Psoas muscle (tissue), 8 donors: ENCODE measurements around the gene NDUFB2. TPM values are rescaled to one million over a fixed set of nuclear protein-coding genes. Genes with fewer than 3 reads are reported as not detected.

ENCODE experiments used
- ATAC-seq, 4 donors: fragments of 200-7000 bp; cut with Tn5 transposase; one replicate each; pipeline ENCODE4 v1.9.1; 2020; ENCODE audit warnings: moderate library complexity in 3 of 4, mild to moderate bottlenecking in 2 of 4
- DNase-seq, 2 donors: peaks; one replicate each; pipeline ENCODE4 v3.0.0-alpha.2; 2020
- H3K27ac ChIP-seq: fragments of 200-600 bp; one replicate; pipeline ENCODE4 v1.8.0; 2022
- H3K27me3 ChIP-seq, 3 donors: fragments of 200-600 bp in 1 of 3; one replicate each; pipeline versions ENCODE4 v1.6.1 to v1.8.0; 2013 to 2022; ENCODE audit warnings: low read length in 2 of 3, mild to moderate bottlenecking in 2 of 3, moderate library complexity in 1 of 3; ENCODE audit not compliant: insufficient read depth in 3 of 3
- H3K36me3 ChIP-seq, 2 donors: fragments of 200-600 bp in 1 of 2; one replicate each; pipeline versions ENCODE4 v1.6.1 to v1.8.0; 2013 to 2022; ENCODE audit warnings: low read depth in 1 of 2, mild to moderate bottlenecking in 1 of 2, moderate library complexity in 1 of 2; ENCODE audit not compliant: insufficient read depth in 1 of 2
- H3K4me1 ChIP-seq: fragments of 200-600 bp; one replicate; pipeline ENCODE4 v1.8.0; 2022
- H3K4me3 ChIP-seq: fragments of 200-600 bp; one replicate; pipeline ENCODE4 v1.8.0; 2022; ENCODE audit warnings: mild to moderate bottlenecking
- H3K9me3 ChIP-seq: fragments of 200-600 bp; one replicate; pipeline ENCODE4 v1.8.0; 2022
- WGBS, 3 donors: extraction: QIAGEN DNeasy Blood & Tissue Kit; methylation state at CpG; one replicate each; pipeline versions ENCODE4 v1.1.6 to v1.1.7; 2013; 5-methylcytosine and 5-hydroxymethylcytosine counted together
- intact Hi-C, 2 donors: fragments of 100-400 bp; cut with DNase I; formaldehyde crosslinking; loops; one replicate each; pipeline versions ENCODE4 v1.11.0 to v1.14.2; 2022
- polyA plus RNA-seq, 3 donors: library from polyadenylated mRNA; stranded (reverse); fragments of 200-250 nt; gene quantifications; one replicate each; pipeline ENCODE4 v1.2.3, GENCODE V29; 2013
- total RNA-seq, 4 donors: library from RNA; stranded (reverse); fragmentation: NEBNext Ultra II Directional in 2 of 4; extraction: Animal tissue kit (Norgen Biotek cat#: 25700) in 2 of 4; gene quantifications; one replicate each; pipeline versions ENCODE4 v1.2.1 to v1.2.4, GENCODE V29; 2021 to 2023
- TF ChIP-seq, protein P1 (sequence below): fragments of 200-600 bp; IDR thresholded peaks from one replicate; pipeline ENCODE4 v1.8.0; 2022; ENCODE audit warnings: antibody characterized with exemption
- donor health status: healthy with polysubstance abuse.
- donor health status: DM: no; HTN: no; CAD: no; lungs with moderate emphysema.
- donor health status: Bipolar disorder and iron deficiency.
- donor health status: healthy.
- donor health status: DM: yes; HTN: yes; CAD: no.
- donor health status: DM: no; HTN: no; CAD: no.
- donor health status: DM: no; HTN: no; CAD: no.
- donor health status: DM: yes; HTN: yes; CAD: no.

Gene NDUFB2
- total and polyA plus RNA-seq, 7 donors = 320 to 768 (median 481) TPM

- Histone ChIP-seq H3K36me3 (peaks cover 0 to 60% of the 10 kb centered on the region in 2 donors), H3K9me3 (no peaks in the 10 kb centered on the region), H3K4me3 (no peak overlapping the region), H3K27me3 (no peaks in the 10 kb centered on the region), H3K4me1 (no peaks in the 10 kb centered on the region), H3K27ac (no peak overlapping the region)
- intact Hi-C loops = no loop called here
- no peak for ATAC-seq
- WGBS, 3 donors = 37 to 44% (median 38%) methylated on average over 10 of the region's 10 CpGs
- TF ChIP-seq, protein P1, sequence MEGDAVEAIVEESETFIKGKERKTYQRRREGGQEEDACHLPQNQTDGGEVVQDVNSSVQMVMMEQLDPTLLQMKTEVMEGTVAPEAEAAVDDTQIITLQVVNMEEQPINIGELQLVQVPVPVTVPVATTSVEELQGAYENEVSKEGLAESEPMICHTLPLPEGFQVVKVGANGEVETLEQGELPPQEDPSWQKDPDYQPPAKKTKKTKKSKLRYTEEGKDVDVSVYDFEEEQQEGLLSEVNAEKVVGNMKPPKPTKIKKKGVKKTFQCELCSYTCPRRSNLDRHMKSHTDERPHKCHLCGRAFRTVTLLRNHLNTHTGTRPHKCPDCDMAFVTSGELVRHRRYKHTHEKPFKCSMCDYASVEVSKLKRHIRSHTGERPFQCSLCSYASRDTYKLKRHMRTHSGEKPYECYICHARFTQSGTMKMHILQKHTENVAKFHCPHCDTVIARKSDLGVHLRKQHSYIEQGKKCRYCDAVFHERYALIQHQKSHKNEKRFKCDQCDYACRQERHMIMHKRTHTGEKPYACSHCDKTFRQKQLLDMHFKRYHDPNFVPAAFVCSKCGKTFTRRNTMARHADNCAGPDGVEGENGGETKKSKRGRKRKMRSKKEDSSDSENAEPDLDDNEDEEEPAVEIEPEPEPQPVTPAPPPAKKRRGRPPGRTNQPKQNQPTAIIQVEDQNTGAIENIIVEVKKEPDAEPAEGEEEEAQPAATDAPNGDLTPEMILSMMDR = no peak
- no peak for DNase-seq
Observed at GRCh38 chr7:140685407-140686087, 11.0 kb upstream of the NDUFB2 start.

DNA sequence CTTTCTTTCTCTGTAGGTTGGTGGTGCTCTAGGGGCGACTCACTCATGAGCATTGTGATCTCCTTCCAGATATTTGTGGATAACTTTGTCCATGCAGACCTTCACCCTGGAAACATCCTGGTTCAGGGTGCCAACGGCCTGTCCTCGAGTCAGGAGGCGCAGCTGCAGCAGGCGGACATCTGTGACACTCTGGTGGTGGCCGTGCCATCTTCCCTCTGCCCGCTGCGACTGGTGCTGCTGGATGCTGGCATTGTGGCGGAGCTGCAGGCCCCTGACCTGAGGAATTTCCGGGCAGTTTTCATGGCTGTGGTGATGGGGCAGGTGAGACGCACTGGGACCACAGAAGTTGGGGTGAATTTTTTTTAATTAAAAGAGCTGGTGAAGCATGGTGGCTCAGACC, 9.6 kb upstream of the NDUFB2 start:
- no peak for DNase-seq
- no peaks in the 10 kb centered on the region for H3K4me1 ChIP-seq
- peaks cover 0 to 54% of the 10 kb centered on the region in 2 donors for H3K36me3 ChIP-seq
- no peaks in the 10 kb centered on the region for H3K27me3 ChIP-seq
- TF ChIP-seq, protein P1 = no peak
- no peak for ATAC-seq
- WGBS, 3 donors = 96% methylated on average over 11 of the region's 11 CpGs
- intact Hi-C loops = no loop called here
- H3K27ac ChIP-seq = no peak overlapping the region
- H3K9me3 ChIP-seq = no peaks in the 10 kb centered on the region
- no peak overlapping the region for H3K4me3 ChIP-seq

- intact Hi-C loops = no loop called here
- TF ChIP-seq, protein P1 = no peak
- Histone ChIP-seq H3K4me1 (no peaks in the 10 kb centered on the region), H3K4me3 (no peak overlapping the region), H3K27me3 (no peaks in the 10 kb centered on the region), H3K36me3 (peaks cover 0 to 48% of the 10 kb centered on the region in 2 donors), H3K9me3 (no peaks in the 10 kb centered on the region), H3K27ac (no peak overlapping the region)
- 85 to 90% (median 89%) methylated on average over 6 of the region's 6 CpGs for WGBS, 3 donors
- no peak for ATAC-seq
- no peak for DNase-seq
Observed at GRCh38 chr7:140688341-140688740, 8.2 kb upstream of the NDUFB2 start.

DNA sequence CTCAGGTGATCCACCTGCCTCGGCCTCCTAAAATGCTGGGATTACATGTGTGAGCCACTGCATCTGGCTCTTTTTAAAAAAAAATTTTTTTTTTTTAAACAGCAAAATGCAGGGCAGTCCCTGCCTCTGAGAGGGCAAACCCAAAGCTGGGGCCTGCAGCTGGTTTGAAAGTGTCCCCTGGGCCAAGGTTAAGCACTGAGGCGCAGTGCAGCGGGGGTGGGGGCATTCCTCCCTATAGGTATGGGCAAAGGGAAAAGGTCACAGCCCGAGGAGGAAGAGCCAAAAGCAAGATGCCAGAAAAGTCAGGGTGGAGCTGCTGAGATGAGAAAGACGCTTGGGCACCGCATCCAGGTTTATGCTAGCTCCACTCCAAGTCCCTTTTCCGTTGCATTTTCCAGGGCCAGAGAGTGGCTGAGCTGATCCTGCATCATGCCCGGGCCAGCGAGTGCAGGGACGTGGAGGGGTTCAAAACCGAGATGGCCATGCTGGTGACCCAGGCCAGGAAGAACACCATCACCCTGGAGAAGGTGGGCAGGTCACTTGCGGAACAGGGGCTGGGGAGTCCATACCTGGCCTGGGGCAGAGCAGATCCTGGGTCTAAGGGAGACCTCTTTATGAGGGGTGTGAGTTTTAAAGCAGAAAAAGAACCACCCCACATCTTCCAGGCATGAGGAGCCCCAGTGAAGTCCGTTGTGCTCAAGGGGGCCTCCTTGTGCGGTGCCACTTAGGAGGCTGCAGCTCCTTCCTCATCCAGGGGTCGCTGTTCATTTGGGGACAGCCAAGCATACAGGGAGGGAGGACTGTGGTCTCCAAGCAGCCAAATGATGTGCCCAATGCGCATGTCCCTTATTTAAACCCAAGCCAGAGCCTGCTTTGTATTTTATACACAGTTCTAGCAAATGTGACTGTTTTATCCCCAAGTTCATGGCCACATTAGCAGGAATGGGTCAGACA, 7.0 kb upstream of the NDUFB2 start:
- H3K36me3 ChIP-seq = peaks cover 0 to 43% of the 10 kb centered on the region in 2 donors
- H3K4me1 ChIP-seq = no peaks in the 10 kb centered on the region
- H3K27ac ChIP-seq = no peak overlapping the region
- no peaks in the 10 kb centered on the region for H3K27me3 ChIP-seq
- H3K4me3 ChIP-seq = no peak overlapping the region
- no peaks in the 10 kb centered on the region for H3K9me3 ChIP-seq
- ATAC-seq = no peak
- TF ChIP-seq, protein P1 = no peak
- 93% methylated on average over 16 of the region's 16 CpGs for WGBS, 3 donors
- intact Hi-C loops = loop anchor here in 1 of 2 donors (10.0 kb wide), 1 partner anchor 235 kb away; the partner anchor contains the start of gene BRAF
- DNase-seq = no peak
